Measurements from ENCODE around the gene SPHKAP. TPM values are rescaled to one million over a fixed set of nuclear protein-coding genes. Genes with fewer than 3 reads are reported as not detected.

The SPHKAP gene
- total RNA-seq, 6 donors from 2014 or later: not detected

GRCh38 chr2:228018311-228018710 lies 163.2 kb downstream of the SPHKAP start:
- H3K36me3 ChIP-seq: no peaks in the 10 kb centered on the region
- ATAC-seq (ENCODE audit: low FRiP score in 2 of 2) (no peak), DNase-seq (no peak)
- H3K4me3 ChIP-seq: no peak overlapping the region
- 87 to 90% methylated on average over 7 of the region's 7 CpGs for WGBS, 2 donors
- H3K27me3 ChIP-seq: no peaks in the 10 kb centered on the region
- no peaks in the 10 kb centered on the region for H3K9me3 ChIP-seq
- H3K27ac ChIP-seq: no peak overlapping the region
- TF ChIP-seq EP300 (IDR thresholded peaks at IDR 0.05) (no peak), CTCF (IDR thresholded peaks at IDR 0.05) (no peak), POLR2AphosphoS5 (IDR thresholded peaks at IDR 0.05) (no peak), POLR2A (IDR thresholded peaks at IDR 0.05) (no peak)
- no peaks in the 10 kb centered on the region for H3K4me1 ChIP-seq

- 90 to 92% methylated on average over 14 of the region's 14 CpGs for WGBS, 2 donors
- Histone ChIP-seq H3K36me3 (no peaks in the 10 kb centered on the region), H3K27me3 (no peaks in the 10 kb centered on the region), H3K4me3 (no peak overlapping the region), H3K9me3 (no peaks in the 10 kb centered on the region), H3K4me1 (no peaks in the 10 kb centered on the region), H3K27ac (no peak overlapping the region)
- ATAC-seq (ENCODE audit: low FRiP score in 2 of 2) (no peak), DNase-seq (no peak)
- TF ChIP-seq POLR2A (IDR thresholded peaks at IDR 0.05): no peak
- TF ChIP-seq POLR2AphosphoS5 (IDR thresholded peaks at IDR 0.05): no peak
- TF ChIP-seq CTCF (IDR thresholded peaks at IDR 0.05): no peak
- TF ChIP-seq EP300 (IDR thresholded peaks at IDR 0.05): no peak
Measured at GRCh38 chr2:228017784-228018183, 163.7 kb downstream of the SPHKAP start.

- DNase-seq (no peak), ATAC-seq (ENCODE audit: low FRiP score in 2 of 2) (no peak)
- 48 to 54% methylated on average over 9 to 10 of the region's 10 CpGs for whole genome bisulfite sequencing, 2 donors
- Histone ChIP-seq H3K36me3 (no peaks in the 10 kb centered on the region), H3K4me3 (no peak overlapping the region), H3K27me3 (no peaks in the 10 kb centered on the region), H3K9me3 (no peaks in the 10 kb centered on the region), H3K4me1 (no peaks in the 10 kb centered on the region), H3K27ac (no peak overlapping the region)
- TF ChIP-seq POLR2A (IDR thresholded peaks at IDR 0.05) (no peak), CTCF (IDR thresholded peaks at IDR 0.05) (no peak), POLR2AphosphoS5 (IDR thresholded peaks at IDR 0.05) (no peak), EP300 (IDR thresholded peaks at IDR 0.05) (no peak)
Measured at GRCh38 chr2:228016402-228016801, 165.1 kb downstream of the SPHKAP start.

- ATAC-seq (ENCODE audit: low FRiP score in 2 of 2) (no peak), DNase-seq (no peak)
- no peaks in the 10 kb centered on the region for H3K9me3 ChIP-seq
- no peaks in the 10 kb centered on the region for H3K4me1 ChIP-seq
- no peaks in the 10 kb centered on the region for H3K27me3 ChIP-seq
- TF ChIP-seq POLR2AphosphoS5 (IDR thresholded peaks at IDR 0.05): no peak
- no peak for TF ChIP-seq CTCF (IDR thresholded peaks at IDR 0.05)
- no peak overlapping the region for H3K27ac ChIP-seq
- no peaks in the 10 kb centered on the region for H3K36me3 ChIP-seq
- no peak overlapping the region for H3K4me3 ChIP-seq
- WGBS, 2 donors: 75 to 97% methylated on average over 1 of the region's 1 CpG
Measured at GRCh38 chr2:228015741-228016140, 165.7 kb downstream of the SPHKAP start.

- DNase-seq (no peak), ATAC-seq (ENCODE audit: low FRiP score in 2 of 2) (no peak)
- Histone ChIP-seq H3K9me3 (no peaks in the 10 kb centered on the region), H3K36me3 (no peaks in the 10 kb centered on the region), H3K4me3 (no peak overlapping the region), H3K27ac (no peak overlapping the region), H3K4me1 (no peaks in the 10 kb centered on the region), H3K27me3 (no peaks in the 10 kb centered on the region)
- 36 to 43% methylated on average over 3 of the region's 3 CpGs for WGBS, 2 donors
- no peak for TF ChIP-seq POLR2AphosphoS5 (IDR thresholded peaks at IDR 0.05)
- TF ChIP-seq POLR2A (IDR thresholded peaks at IDR 0.05): no peak
- no peak for TF ChIP-seq CTCF (IDR thresholded peaks at IDR 0.05)
- no peak for TF ChIP-seq EP300 (IDR thresholded peaks at IDR 0.05)
Measured at GRCh38 chr2:227996366-227996765, 185.1 kb downstream of the SPHKAP start.
